ENCODE results near the gene ACOX1.

ACOX1 gene

DNA sequence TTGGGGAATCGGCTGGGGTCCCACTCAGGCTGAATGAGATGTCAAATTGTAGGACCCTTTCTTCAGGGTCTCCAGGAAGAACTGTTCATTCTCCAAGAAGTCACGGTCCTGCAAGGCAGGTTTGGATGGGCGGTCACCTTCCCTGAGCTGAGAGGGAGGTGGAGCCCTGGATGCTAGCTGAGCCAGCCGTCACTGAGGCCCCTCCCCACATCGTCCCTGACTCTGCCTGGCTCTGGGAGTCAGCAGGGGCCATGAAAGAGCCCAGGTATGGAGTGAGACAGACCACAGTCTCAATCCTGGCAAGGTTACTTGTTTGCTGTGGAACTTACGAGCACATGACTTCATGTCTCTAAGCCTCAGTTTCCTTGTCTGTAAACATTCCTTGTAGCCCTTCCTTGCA is 68.3 kb downstream of the ACOX1 start:
- no peak for DNase-seq (ENCODE audit: low read depth)
- no peak overlapping the region for H3K4me3 ChIP-seq (ENCODE audit: control insufficient read depth, low read depth, low read length)
- TF ChIP-seq, protein P1, sequence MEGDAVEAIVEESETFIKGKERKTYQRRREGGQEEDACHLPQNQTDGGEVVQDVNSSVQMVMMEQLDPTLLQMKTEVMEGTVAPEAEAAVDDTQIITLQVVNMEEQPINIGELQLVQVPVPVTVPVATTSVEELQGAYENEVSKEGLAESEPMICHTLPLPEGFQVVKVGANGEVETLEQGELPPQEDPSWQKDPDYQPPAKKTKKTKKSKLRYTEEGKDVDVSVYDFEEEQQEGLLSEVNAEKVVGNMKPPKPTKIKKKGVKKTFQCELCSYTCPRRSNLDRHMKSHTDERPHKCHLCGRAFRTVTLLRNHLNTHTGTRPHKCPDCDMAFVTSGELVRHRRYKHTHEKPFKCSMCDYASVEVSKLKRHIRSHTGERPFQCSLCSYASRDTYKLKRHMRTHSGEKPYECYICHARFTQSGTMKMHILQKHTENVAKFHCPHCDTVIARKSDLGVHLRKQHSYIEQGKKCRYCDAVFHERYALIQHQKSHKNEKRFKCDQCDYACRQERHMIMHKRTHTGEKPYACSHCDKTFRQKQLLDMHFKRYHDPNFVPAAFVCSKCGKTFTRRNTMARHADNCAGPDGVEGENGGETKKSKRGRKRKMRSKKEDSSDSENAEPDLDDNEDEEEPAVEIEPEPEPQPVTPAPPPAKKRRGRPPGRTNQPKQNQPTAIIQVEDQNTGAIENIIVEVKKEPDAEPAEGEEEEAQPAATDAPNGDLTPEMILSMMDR (IDR thresholded peaks at IDR 0.05; ENCODE audit: control insufficient read depth, insufficient read depth, low read depth, low read length, missing control alignments), result no peak

DNA sequence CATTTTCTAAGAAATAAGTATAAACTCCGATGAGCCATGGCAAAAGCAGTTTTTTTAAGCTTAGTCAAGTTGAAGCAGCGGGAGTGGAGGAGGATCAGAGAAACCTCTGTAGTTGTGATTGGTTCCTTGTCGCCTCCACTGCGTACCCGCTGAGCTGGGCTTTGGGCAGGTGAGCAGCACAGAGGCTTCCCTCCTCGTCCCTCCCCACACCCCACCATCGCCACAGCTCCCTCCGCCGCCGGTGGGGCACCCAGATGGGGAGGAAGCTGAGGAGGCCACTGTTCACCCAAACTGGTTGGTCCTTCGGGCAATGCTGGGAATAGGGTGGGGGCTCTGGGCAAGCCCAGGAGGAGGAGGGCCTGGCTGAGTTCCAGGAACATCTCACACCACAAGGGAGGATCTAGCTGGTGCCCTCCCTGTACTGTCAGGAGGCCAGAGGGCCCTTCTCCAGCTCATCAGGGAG is 69.1 kb downstream of the ACOX1 start:
- no peak overlapping the region for H3K4me3 ChIP-seq (ENCODE audit: control insufficient read depth, low read depth, low read length)
- TF ChIP-seq, protein P1 (IDR thresholded peaks at IDR 0.05; ENCODE audit: control insufficient read depth, insufficient read depth, low read depth, low read length, missing control alignments), result no peak
- no peak for DNase-seq (ENCODE audit: low read depth)

DNA sequence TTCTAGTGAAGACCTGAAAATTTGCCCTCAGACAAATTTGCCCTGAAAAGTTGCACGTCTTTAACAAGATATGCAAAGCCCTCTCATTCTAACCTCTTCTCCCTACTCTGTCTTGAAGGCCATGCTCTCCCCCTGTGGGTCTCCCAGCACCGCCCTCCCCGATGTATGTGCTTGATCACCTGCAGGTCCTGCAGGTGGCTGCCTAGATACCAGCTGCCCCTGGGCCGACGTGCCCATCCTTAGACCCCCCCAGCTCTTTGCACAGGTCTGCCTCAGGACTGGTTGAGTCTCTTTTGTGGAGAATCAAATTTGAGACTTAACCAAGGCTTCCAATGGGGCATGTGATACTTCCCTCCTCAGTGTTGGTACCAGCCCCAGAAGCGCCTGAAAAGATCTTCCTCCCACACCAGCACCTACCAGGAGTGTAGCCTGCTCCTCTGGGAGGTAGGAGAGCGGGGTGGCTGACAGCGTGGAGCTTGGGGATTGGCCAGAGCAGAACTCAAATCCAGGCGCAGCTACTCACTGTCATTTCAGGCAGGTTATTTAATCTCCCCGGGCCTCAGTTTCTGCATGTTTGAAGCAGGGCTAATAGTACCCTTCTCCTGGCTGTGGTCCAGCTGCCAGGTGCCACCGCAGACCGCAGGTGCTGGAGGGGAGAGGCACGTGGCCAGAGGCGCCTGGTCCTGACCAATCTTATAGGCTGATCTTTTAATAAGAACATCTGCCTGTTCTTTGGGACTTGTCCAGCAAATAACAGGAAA is 69.7 kb downstream of the ACOX1 start:
- TF ChIP-seq, protein P1 (IDR thresholded peaks at IDR 0.05; ENCODE audit: control insufficient read depth, insufficient read depth, low read depth, low read length, missing control alignments), result no peak
- DNase-seq (ENCODE audit: low read depth), result no peak
- H3K4me3 ChIP-seq (ENCODE audit: control insufficient read depth, low read depth, low read length), result no peak overlapping the region

DNA sequence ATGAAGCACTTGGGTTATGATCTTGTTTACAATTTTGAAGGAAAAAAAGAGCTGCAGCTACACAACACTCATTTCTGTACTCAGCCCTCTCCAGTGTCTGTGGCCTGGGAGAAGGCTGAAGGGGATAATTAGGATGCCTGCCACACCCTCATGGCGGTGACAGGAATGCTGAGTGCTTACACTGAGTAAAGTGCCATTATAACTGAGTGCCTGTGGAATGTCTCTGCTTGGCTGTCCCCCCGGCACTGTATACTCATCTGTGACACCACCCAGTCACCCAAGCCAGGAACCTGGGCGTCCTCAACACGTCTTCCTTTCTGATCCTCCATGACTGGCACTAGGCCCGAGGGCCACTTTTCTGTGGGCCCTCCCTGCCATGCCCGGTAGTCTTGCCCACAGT is 70.8 kb downstream of the ACOX1 start:
- DNase-seq (ENCODE audit: low read depth), result no peak
- no peak overlapping the region for H3K4me3 ChIP-seq (ENCODE audit: control insufficient read depth, low read depth, low read length)
- TF ChIP-seq, protein P1 (IDR thresholded peaks at IDR 0.05; ENCODE audit: control insufficient read depth, insufficient read depth, low read depth, low read length, missing control alignments), result no peak

DNA sequence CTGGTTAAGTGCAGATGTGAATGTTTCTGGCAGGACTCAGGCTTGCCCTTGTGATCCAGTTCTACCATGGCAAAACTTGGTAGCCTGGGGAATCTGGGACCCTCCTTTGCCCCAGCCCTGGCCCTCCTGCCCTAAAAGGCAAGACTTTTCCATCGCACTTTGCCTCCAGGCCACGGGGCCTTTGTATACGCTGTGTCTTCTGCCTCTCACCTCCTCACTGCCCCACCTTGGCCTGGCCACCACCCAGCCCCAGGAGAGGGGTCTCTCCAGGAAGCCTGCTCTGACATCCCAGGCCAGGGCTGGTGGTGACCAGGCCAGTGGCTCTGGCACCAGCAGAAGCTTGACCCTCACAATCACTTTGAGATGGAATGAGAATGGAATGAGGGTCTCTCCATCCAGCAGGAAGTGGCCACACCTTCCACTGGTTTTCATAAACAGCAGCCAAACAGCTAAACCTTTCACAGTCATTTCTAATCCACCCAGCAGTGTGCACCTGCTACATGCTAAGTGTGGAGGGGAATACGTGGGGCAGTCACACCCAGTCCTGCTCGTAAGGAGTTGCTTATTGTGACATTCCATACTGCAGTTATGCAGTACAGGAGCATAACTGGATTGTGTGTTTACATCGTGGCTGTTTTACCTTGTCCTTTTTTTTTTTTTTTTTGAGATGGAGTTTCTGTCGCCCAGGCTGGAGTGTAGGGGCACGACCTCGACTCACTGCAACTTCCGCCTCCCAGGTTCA is 72.7 kb downstream of the ACOX1 start:
- TF ChIP-seq, protein P1 (IDR thresholded peaks at IDR 0.05; ENCODE audit: control insufficient read depth, insufficient read depth, low read depth, low read length, missing control alignments), result no peak
- DNase-seq (ENCODE audit: low read depth), result no peak
- no peak overlapping the region for H3K4me3 ChIP-seq (ENCODE audit: control insufficient read depth, low read depth, low read length)

GRCh38 chr17:75904749-75905521 is 74.0 kb downstream of the ACOX1 start, which contains the start of gene MRPL38:
MRPL38 (minus strand) TSS chr17:75904884; CDS start chr17:75904875, 9 bp downstream.
- DNase-seq (ENCODE audit: low read depth), result peak; percentile 59
- peak within 1 kb of the TSS; percentile 90 for H3K4me3 ChIP-seq (ENCODE audit: control insufficient read depth, low read depth, low read length)
- TF ChIP-seq, protein P1 (IDR thresholded peaks at IDR 0.05; ENCODE audit: control insufficient read depth, insufficient read depth, low read depth, low read length, missing control alignments), result peak; percentile 91

All from AG09309 (cell line).